Smooth muscle cell (in vitro differentiated cells): ENCODE data around the gene C17orf58. TPM values are rescaled to one million over a fixed set of nuclear protein-coding genes. Genes with fewer than 3 reads are reported as not detected.
A peak's percentile ranks its signal among the peaks of the same experiment; 100 is the strongest.
"Not testable (repeated sequence)": the region's sequence is repeated elsewhere in the genome, so short reads cannot be mapped to it uniquely, and the experiment has no call there.

Source experiments
- DNase-seq: peaks from one replicate; lab custom pipeline; 2025; ENCODE audit not compliant: unreplicated experiment; lab: John Stamatoyannopoulos, UW
- H2AFZ ChIP-seq: fragments of 200-600 bp; sonication (generic); 2 replicates; pipeline ENCODE4 v1.6.0; 2016; ENCODE audit warnings: antibody characterized with exemption, low read depth, mild to moderate bottlenecking
- H3F3A ChIP-seq: fragments of 200-600 bp; sonication (generic); 2 replicates; pipeline ENCODE4 v1.6.0; 2017; ENCODE audit warnings: antibody characterized with exemption, low read depth
- H3K27ac ChIP-seq: fragments of 200-600 bp; sonication (generic); 2 replicates; pipeline ENCODE4 v1.5.1; 2016; ENCODE audit warnings: low read depth, mild to moderate bottlenecking
- H3K27me3 ChIP-seq: fragments of 200-600 bp; sonication (generic); 2 replicates; pipeline ENCODE4 v1.6.1; 2016; ENCODE audit warnings: low read depth, mild to moderate bottlenecking
- H3K36me3 ChIP-seq: fragments of 200-600 bp; sonication (generic); 2 replicates; pipeline ENCODE4 v1.5.1; 2016; ENCODE audit warnings: low read depth
- H3K4me1 ChIP-seq: fragments of 200-600 bp; sonication (generic); 2 replicates; pipeline ENCODE4 v1.5.1; 2016; ENCODE audit warnings: low read depth
- H3K4me2 ChIP-seq: fragments of 200-600 bp; sonication (generic); 2 replicates; pipeline ENCODE4 v1.6.0; 2016; ENCODE audit warnings: mild to moderate bottlenecking
- H3K4me3 ChIP-seq: fragments of 200-600 bp; sonication (generic); 2 replicates; pipeline ENCODE4 v1.5.1; 2016; ENCODE audit warnings: mild to moderate bottlenecking
- H3K79me2 ChIP-seq: fragments of 200-600 bp; sonication (generic); 2 replicates; pipeline ENCODE4 v1.6.0; 2016; ENCODE audit warnings: low read depth, mild to moderate bottlenecking
- H3K9ac ChIP-seq: fragments of 200-600 bp; sonication (generic); 2 replicates; pipeline ENCODE4 v1.6.0; 2016; ENCODE audit warnings: low read depth
- H3K9me3 ChIP-seq: fragments of 200-600 bp; sonication (generic); replicated peaks from 2 replicates; pipeline ENCODE4 v1.5.1; 2016; ENCODE audit warnings: low read depth
- H4K20me1 ChIP-seq: fragments of 200-600 bp; sonication (generic); 2 replicates; pipeline ENCODE4 v1.6.0; 2016; ENCODE audit warnings: low read depth
- WGBS: methylation state at CpG from one replicate; pipeline ENCODE4 v1.1.7; 2016; ENCODE audit warnings: low lambda C conversion rate; 5-methylcytosine and 5-hydroxymethylcytosine counted together
- polyA plus RNA-seq: library from polyadenylated mRNA; unstranded; fragments of >200 nt; fragmentation: Nextera tagmentation; extraction: Ambion mirVana; gene quantifications from 2 replicates; pipeline ENCODE4 v1.2.1, GENCODE V29; 2016
- total RNA-seq: library from RNA; depleted of rRNA; stranded (reverse); fragments of >200 nt; gene quantifications from 2 replicates; pipeline ENCODE4 v1.2.3, GENCODE V29; 2014
- TF ChIP-seq, protein P1 (sequence below): fragments of 200-600 bp; sonication (generic); IDR thresholded peaks from 2 replicates; pipeline ENCODE4 v1.5.1; 2017; ENCODE audit warnings: borderline replicate concordance, mild to moderate bottlenecking, antibody characterized with exemption; ENCODE audit not compliant: insufficient read depth, poor library complexity, severe bottlenecking

C17orf58 gene
- total and polyA plus RNA-seq, 2 experiments from 2014 or later: 4.9 to 10.5 TPM

DNA sequence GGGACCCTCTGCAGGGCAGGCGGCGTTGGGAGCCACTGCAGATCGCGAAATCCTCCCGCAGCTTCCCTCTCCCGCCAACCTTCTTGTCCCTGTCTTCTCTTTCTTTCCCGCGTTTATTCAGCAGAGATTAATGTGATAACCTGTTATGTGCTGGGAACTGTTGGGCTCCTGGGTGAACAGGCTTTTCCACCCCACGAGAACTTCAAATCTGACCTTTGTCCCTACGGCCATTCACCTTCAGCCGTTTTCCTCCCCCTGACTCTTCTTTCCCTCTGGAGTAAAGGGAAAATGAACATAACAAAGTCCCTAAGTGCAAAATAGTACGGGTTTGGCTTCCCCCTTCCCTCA lies 24.1 kb upstream of the C17orf58 start:
- TF ChIP-seq, protein P1, sequence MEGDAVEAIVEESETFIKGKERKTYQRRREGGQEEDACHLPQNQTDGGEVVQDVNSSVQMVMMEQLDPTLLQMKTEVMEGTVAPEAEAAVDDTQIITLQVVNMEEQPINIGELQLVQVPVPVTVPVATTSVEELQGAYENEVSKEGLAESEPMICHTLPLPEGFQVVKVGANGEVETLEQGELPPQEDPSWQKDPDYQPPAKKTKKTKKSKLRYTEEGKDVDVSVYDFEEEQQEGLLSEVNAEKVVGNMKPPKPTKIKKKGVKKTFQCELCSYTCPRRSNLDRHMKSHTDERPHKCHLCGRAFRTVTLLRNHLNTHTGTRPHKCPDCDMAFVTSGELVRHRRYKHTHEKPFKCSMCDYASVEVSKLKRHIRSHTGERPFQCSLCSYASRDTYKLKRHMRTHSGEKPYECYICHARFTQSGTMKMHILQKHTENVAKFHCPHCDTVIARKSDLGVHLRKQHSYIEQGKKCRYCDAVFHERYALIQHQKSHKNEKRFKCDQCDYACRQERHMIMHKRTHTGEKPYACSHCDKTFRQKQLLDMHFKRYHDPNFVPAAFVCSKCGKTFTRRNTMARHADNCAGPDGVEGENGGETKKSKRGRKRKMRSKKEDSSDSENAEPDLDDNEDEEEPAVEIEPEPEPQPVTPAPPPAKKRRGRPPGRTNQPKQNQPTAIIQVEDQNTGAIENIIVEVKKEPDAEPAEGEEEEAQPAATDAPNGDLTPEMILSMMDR: no peak
- Histone ChIP-seq H3K4me3 (peak overlapping the region; percentile 67), H3K27ac (no peak overlapping the region), H3K4me2 (peak overlapping the region; percentile 94), H3K4me1 (peaks cover 7% of the 10 kb centered on the region), H3K36me3 (no peaks in the 10 kb centered on the region), H3K9ac (no peak overlapping the region), H3K27me3 (no peaks in the 10 kb centered on the region), H3F3A (peaks cover 4% of the 10 kb centered on the region), H4K20me1 (no peaks in the 10 kb centered on the region), H2AFZ (peak overlapping the region; percentile 98), H3K9me3 (no peaks in the 10 kb centered on the region), H3K79me2 (no peaks in the 10 kb centered on the region)
- no peak for DNase-seq
- WGBS: 7% methylated on average over 12 of the region's 12 CpGs

DNA sequence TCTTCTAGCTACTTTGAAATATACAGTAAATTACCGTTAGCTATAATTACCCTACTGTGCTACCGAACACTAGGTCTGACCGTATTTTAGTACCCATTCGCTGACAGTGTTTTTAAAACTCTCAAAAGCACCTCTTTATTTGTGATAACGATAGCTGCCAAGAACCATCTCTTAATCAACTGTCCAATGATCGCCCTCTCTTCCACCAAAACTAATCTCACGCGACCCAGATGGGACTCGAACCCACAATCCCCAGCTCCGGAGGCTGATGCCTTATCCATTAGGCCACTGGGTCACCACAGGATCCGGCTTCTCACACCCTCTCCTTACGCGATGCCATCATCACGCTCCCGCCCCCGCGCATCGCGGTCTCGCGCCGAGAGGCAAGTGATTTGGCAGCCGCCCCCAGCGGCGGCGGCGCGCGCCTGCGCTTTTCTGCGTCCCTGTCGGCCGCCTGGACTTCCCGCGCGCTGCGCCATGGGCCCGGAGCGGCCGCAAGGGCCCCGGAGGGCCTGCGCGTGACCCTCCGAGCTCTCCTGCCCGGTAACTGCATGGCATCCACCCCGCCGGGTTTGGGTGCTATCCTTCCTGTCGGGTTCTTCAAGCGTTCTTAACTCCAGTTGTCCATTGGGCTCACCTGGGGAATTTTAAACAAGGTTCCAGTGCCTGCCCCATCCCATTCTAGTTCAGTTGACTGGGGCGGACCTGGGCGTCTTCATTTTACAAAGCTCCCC lies 23.6 kb upstream of the C17orf58 start:
- Histone ChIP-seq H3K36me3 (no peaks in the 10 kb centered on the region), H3F3A (peaks cover 4% of the 10 kb centered on the region), H3K9ac (peak overlapping the region; percentile 40), H3K4me1 (peaks cover 7% of the 10 kb centered on the region), H3K27ac (no peak overlapping the region), H3K4me3 (peak overlapping the region; percentile 67), H4K20me1 (no peaks in the 10 kb centered on the region), H2AFZ (peak overlapping the region; percentile 98), H3K27me3 (no peaks in the 10 kb centered on the region), H3K79me2 (no peaks in the 10 kb centered on the region), H3K9me3 (no peaks in the 10 kb centered on the region), H3K4me2 (peak overlapping the region; percentile 94)
- TF ChIP-seq, protein P1: no peak
- DNase-seq: peak; percentile 99
- WGBS: under 1% methylated on average over 51 of the region's 51 CpGs

DNA sequence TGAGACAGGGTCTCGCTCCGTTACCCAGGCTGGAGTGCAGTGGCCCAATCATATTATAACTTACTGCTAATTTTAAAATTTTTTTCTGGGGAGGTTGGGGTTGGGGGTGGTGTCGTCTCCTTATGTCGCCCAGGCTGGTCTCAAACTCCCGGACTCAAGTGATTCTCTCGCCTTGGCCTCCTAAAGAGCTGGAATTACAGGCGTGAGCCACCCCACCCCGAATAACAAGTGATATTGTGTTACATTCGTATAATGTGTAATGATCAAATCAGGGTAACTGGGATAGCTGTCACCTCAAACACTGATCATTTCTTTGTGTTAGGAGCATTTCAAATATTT lies 23.0 kb upstream of the C17orf58 start:
- Histone ChIP-seq H3K4me2 (peak overlapping the region; percentile 23), H3K36me3 (no peaks in the 10 kb centered on the region), H3K27me3 (no peaks in the 10 kb centered on the region), H3K9me3 (no peaks in the 10 kb centered on the region), H2AFZ (no peak overlapping the region), H3K79me2 (no peaks in the 10 kb centered on the region), H3K9ac (no peak overlapping the region), H3F3A (peaks cover 4% of the 10 kb centered on the region), H3K4me1 (peaks cover 7% of the 10 kb centered on the region), H3K27ac (no peak overlapping the region), H3K4me3 (peak overlapping the region; percentile 67), H4K20me1 (no peaks in the 10 kb centered on the region)
- DNase-seq: no peak
- TF ChIP-seq, protein P1: no peak
- WGBS: 82% methylated on average over 9 of the region's 9 CpGs

DNA sequence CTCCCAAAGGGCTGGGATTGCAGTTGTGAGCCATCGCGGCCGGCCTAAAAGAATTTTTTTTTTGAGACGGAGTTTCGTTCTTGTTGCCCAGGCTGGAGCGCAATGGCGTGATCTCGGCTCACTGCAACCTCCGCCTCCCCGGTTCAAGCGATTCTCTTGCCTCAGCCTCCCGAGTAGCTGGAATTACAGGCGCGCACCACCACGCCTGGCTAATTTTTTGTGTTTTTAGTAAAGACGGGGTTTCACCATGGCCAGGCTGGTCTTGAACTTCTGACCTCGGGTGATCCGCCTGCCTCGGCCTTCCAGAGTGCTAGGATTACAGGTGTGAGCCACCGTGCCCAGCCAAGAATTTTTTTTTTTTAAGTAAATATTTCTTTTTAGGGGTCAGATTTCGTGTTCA lies 22.2 kb upstream of the C17orf58 start:
- H3K27me3 ChIP-seq, H3K9me3 ChIP-seq, H3K27ac ChIP-seq, H4K20me1 ChIP-seq, H3K4me1 ChIP-seq, H3K4me2 ChIP-seq, H3K36me3 ChIP-seq, H3K79me2 ChIP-seq, H3F3A ChIP-seq, DNase-seq, H3K9ac ChIP-seq, H2AFZ ChIP-seq, H3K4me3 ChIP-seq: not testable (repeated sequence)
- WGBS: 98% methylated on average over 21 of the region's 21 CpGs
